GM23248 (cell line): Measurements from ENCODE around the gene GRIN3A.

ENCODE experiments used
- EZH2 ChIP-seq: fragments of 200-600 bp; sonication (generic); IDR thresholded peaks from 2 replicates; pipeline ENCODE4 v1.6.1; 2018; ENCODE audit warnings: antibody characterized with exemption, mild to moderate bottlenecking; ENCODE audit not compliant: insufficient read depth, poor library complexity, severe bottlenecking
- EZH2phosphoT487 ChIP-seq: fragments of 200-600 bp; sonication (generic); IDR thresholded peaks from 2 replicates; pipeline ENCODE4 v1.6.1; 2018; ENCODE audit warnings: antibody characterized with exemption, moderate library complexity, mild to moderate bottlenecking, low read depth; ENCODE audit not compliant: insufficient read depth

DNA sequence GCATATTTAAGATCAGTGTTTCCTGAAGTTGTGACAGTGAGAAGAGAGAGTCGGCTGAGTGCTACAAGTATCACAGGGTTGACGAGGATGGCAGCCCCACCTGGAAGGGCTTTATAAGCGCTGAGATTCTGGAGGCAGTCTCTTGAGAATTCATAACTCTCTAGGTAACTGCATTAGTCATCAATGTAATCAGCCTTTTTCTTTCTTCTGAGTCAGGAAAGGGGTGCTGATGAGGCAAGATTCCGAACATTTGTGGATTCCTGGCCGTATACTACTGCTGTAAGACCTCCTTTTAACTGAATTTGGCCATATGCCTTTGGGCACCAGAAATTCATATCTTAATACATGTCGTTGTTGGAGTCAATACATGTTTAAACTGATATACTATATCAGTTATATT is 211.4 kb downstream of the GRIN3A start:
- no peak for TF ChIP-seq EZH2
- TF ChIP-seq EZH2phosphoT487 = no peak
